GM21423 (cell line): ENCODE data around the gene DHX32.

ENCODE experiments used
- ATAC-seq: cut with Tn5 transposase; IDR thresholded peaks from one replicate; pipeline ENCODE4 v1.9.1; 2021; ENCODE audit warnings: mild to moderate bottlenecking, moderate library complexity; ENCODE audit not compliant: unreplicated experiment

DHX32 gene

GRCh38 chr10:125850766-125851731, 30.0 kb downstream of the DHX32 start:
- no peak for ATAC-seq

- no peak for ATAC-seq
These were observed 31.6 kb downstream of the DHX32 start for GRCh38 chr10:125849448-125849847.

GRCh38 chr10:125848857-125849256, 32.2 kb downstream of the DHX32 start:
- ATAC-seq: no peak

- ATAC-seq: no peak
These were observed 32.7 kb downstream of the DHX32 start for GRCh38 chr10:125848371-125848770.

- peak; percentile 50 for ATAC-seq
These were observed 34.2 kb downstream of the DHX32 start for GRCh38 chr10:125846894-125847293.

- ATAC-seq: no peak
These were observed 35.5 kb downstream of the DHX32 start for GRCh38 chr10:125845617-125846016.

- no peak for ATAC-seq
These were observed 36.3 kb downstream of the DHX32 start for GRCh38 chr10:125844751-125845221.

- no peak for ATAC-seq
These were observed 37.3 kb downstream of the DHX32 start for GRCh38 chr10:125843603-125844329.

- no peak for ATAC-seq
These were observed 40.1 kb downstream of the DHX32 start for GRCh38 chr10:125840955-125841354.

GRCh38 chr10:125840406-125840805, 40.7 kb downstream of the DHX32 start:
- no peak for ATAC-seq

- no peak for ATAC-seq
These were observed 42.1 kb downstream of the DHX32 start for GRCh38 chr10:125838802-125839575.

- no peak for ATAC-seq
These were observed 44.3 kb downstream of the DHX32 start for GRCh38 chr10:125836746-125837145.

- no peak for ATAC-seq
These were observed 52.8 kb downstream of the DHX32 start for GRCh38 chr10:125828311-125828710.

GRCh38 chr10:125827133-125827532, 54.0 kb downstream of the DHX32 start:
- no peak for ATAC-seq

GRCh38 chr10:125824736-125825135, 56.4 kb downstream of the DHX32 start:
- no peak for ATAC-seq

- no peak for ATAC-seq
These were observed 57.3 kb downstream of the DHX32 start for GRCh38 chr10:125823663-125824251.

GRCh38 chr10:125822878-125823662, 58.0 kb downstream of the DHX32 start, which contains the start of the genes BCCIP and UROS:
BCCIP (plus strand) TSS chr10:125823546; CDS start chr10:125823558, 12 bp downstream.
UROS (minus strand) TSS chr10:125823258; CDS start chr10:125816499, 6,759 bp downstream.
- peak; percentile 81 for ATAC-seq

- ATAC-seq: peak; percentile 55
These were observed 60.4 kb downstream of the DHX32 start for GRCh38 chr10:125820701-125821100.

GRCh38 chr10:125817337-125817946, 63.6 kb downstream of the DHX32 start:
- ATAC-seq: no peak
